Measurements from ENCODE around the gene RASSF3.

Gene RASSF3

GRCh38 chr12:64700532-64700931 is 90.2 kb downstream of the RASSF3 start:
- H3K36me3 ChIP-seq (ENCODE audit: insufficient read depth, low read length) = peaks cover 15% of the 10 kb centered on the region; the same call in 1 of the 2 replicates
- H3K9me3 ChIP-seq (ENCODE audit: insufficient read depth, low read depth, low read length) = no peaks in the 10 kb centered on the region
- no peaks in the 10 kb centered on the region for H3F3A ChIP-seq (ENCODE audit: low read depth)
- no peaks in the 10 kb centered on the region for H3K27me3 ChIP-seq (ENCODE audit: insufficient read depth, low read length, poor library complexity, severe bottlenecking)
- H3K9me2 ChIP-seq (replicated peaks; ENCODE audit: low read depth, low read length) = no peaks in the 10 kb centered on the region
- H3K4me2 ChIP-seq (ENCODE audit: low read depth, low read length, poor library complexity, severe bottlenecking) = peak overlapping the region; percentile 54
- H2AFZ ChIP-seq (ENCODE audit: low read length) = no peak overlapping the region
- H3K79me2 ChIP-seq (ENCODE audit: insufficient read depth, low read length) = no peaks in the 10 kb centered on the region
- TF ChIP-seq EZH2phosphoT487 (IDR thresholded peaks at IDR 0.05; ENCODE audit: borderline replicate concordance) (no peak), CTCF (conservative IDR thresholded peaks at IDR 0.05; ENCODE audit: low read length) (no peak)
- peak overlapping the region; percentile 15 for H3K9ac ChIP-seq (ENCODE audit: low read depth, low read length, poor library complexity, severe bottlenecking)
- peaks cover 19% of the 10 kb centered on the region for H3K4me1 ChIP-seq (ENCODE audit: insufficient read depth, low read length, poor library complexity, severe bottlenecking)
- no peak overlapping the region for H3K4me3 ChIP-seq (ENCODE audit: low read length, poor library complexity, severe bottlenecking)
- H4K20me1 ChIP-seq (ENCODE audit: insufficient read depth, low read length, poor library complexity, severe bottlenecking) = no peaks in the 10 kb centered on the region

- Histone ChIP-seq H3K9me2 (replicated peaks; ENCODE audit: low read depth, low read length) (no peaks in the 10 kb centered on the region), H3F3A (ENCODE audit: low read depth) (no peaks in the 10 kb centered on the region), H3K27me3 (ENCODE audit: insufficient read depth, low read length, poor library complexity, severe bottlenecking) (no peaks in the 10 kb centered on the region), H2AFZ (ENCODE audit: low read length) (no peak overlapping the region), H3K4me3 (ENCODE audit: low read length, poor library complexity, severe bottlenecking) (no peak overlapping the region), H3K4me2 (ENCODE audit: low read depth, low read length, poor library complexity, severe bottlenecking) (peak overlapping the region; percentile 54), H4K20me1 (ENCODE audit: insufficient read depth, low read length, poor library complexity, severe bottlenecking) (no peaks in the 10 kb centered on the region), H3K36me3 (ENCODE audit: insufficient read depth, low read length) (peaks cover 13% of the 10 kb centered on the region; the same call in 1 of the 2 replicates), H3K4me1 (ENCODE audit: insufficient read depth, low read length, poor library complexity, severe bottlenecking) (peaks cover 19% of the 10 kb centered on the region), H3K9ac (ENCODE audit: low read depth, low read length, poor library complexity, severe bottlenecking) (peak overlapping the region; percentile 15), H3K9me3 (ENCODE audit: insufficient read depth, low read depth, low read length) (no peaks in the 10 kb centered on the region), H3K79me2 (ENCODE audit: insufficient read depth, low read length) (no peaks in the 10 kb centered on the region)
- TF ChIP-seq EZH2phosphoT487 (IDR thresholded peaks at IDR 0.05; ENCODE audit: borderline replicate concordance) (no peak), CTCF (conservative IDR thresholded peaks at IDR 0.05; ENCODE audit: low read length) (no peak)
Measured at GRCh38 chr12:64701283-64701682, 91.0 kb downstream of the RASSF3 start.

GRCh38 chr12:64706306-64706705 is 96.0 kb downstream of the RASSF3 start:
- Histone ChIP-seq H3K4me1 (ENCODE audit: insufficient read depth, low read length, poor library complexity, severe bottlenecking) (peaks cover 11% of the 10 kb centered on the region), H3K27me3 (ENCODE audit: insufficient read depth, low read length, poor library complexity, severe bottlenecking) (no peaks in the 10 kb centered on the region), H3K4me3 (ENCODE audit: low read length, poor library complexity, severe bottlenecking) (no peak overlapping the region), H3K9me2 (replicated peaks; ENCODE audit: low read depth, low read length) (no peaks in the 10 kb centered on the region), H3K4me2 (ENCODE audit: low read depth, low read length, poor library complexity, severe bottlenecking) (no peak overlapping the region), H3K9me3 (ENCODE audit: insufficient read depth, low read depth, low read length) (no peaks in the 10 kb centered on the region), H4K20me1 (ENCODE audit: insufficient read depth, low read length, poor library complexity, severe bottlenecking) (no peaks in the 10 kb centered on the region), H3F3A (ENCODE audit: low read depth) (no peaks in the 10 kb centered on the region), H3K79me2 (ENCODE audit: insufficient read depth, low read length) (no peaks in the 10 kb centered on the region), H2AFZ (ENCODE audit: low read length) (no peak overlapping the region), H3K36me3 (ENCODE audit: insufficient read depth, low read length) (no peaks in the 10 kb centered on the region), H3K9ac (ENCODE audit: low read depth, low read length, poor library complexity, severe bottlenecking) (no peak overlapping the region)
- no peak for TF ChIP-seq CTCF (conservative IDR thresholded peaks at IDR 0.05; ENCODE audit: low read length)
- no peak for TF ChIP-seq EZH2phosphoT487 (IDR thresholded peaks at IDR 0.05; ENCODE audit: borderline replicate concordance)
